ENCODE data around the gene PPP4R3A.
"Not testable (repeated sequence)": the region's sequence is repeated elsewhere in the genome, so short reads cannot be mapped to it uniquely, and the experiment has no call there.

PPP4R3A gene

GRCh38 chr14:91506226-91506625 is 3.9 kb downstream of the PPP4R3A start:
- in situ Hi-C loops (cut with MboI; ENCODE audit: low sequenced_read_pairs), result no loop called here

GRCh38 chr14:91503000-91503504 is 7.1 kb downstream of the PPP4R3A start:
- in situ Hi-C loops (cut with MboI; ENCODE audit: low sequenced_read_pairs), result no loop called here

GRCh38 chr14:91501951-91502930 is 7.9 kb downstream of the PPP4R3A start:
- in situ Hi-C loops (cut with MboI; ENCODE audit: low sequenced_read_pairs), result no loop called here

GRCh38 chr14:91501348-91501747 is 8.8 kb downstream of the PPP4R3A start:
- in situ Hi-C loops (cut with MboI; ENCODE audit: low sequenced_read_pairs), result no loop called here

- in situ Hi-C loops (cut with MboI; ENCODE audit: low sequenced_read_pairs), result no loop called here
Observed at GRCh38 chr14:91496790-91497189, 13.3 kb downstream of the PPP4R3A start.

- in situ Hi-C loops (cut with MboI; ENCODE audit: low sequenced_read_pairs), result not testable (repeated sequence)
Observed at GRCh38 chr14:91494392-91495065, 15.6 kb downstream of the PPP4R3A start.

GRCh38 chr14:91493169-91493568 is 16.9 kb downstream of the PPP4R3A start:
- in situ Hi-C loops (cut with MboI; ENCODE audit: low sequenced_read_pairs), result no loop called here

- in situ Hi-C loops (cut with MboI; ENCODE audit: low sequenced_read_pairs), result no loop called here
Observed at GRCh38 chr14:91484744-91485143, 25.4 kb downstream of the PPP4R3A start.

GRCh38 chr14:91484186-91484585 is 25.9 kb downstream of the PPP4R3A start:
- in situ Hi-C loops (cut with MboI; ENCODE audit: low sequenced_read_pairs), result no loop called here

GRCh38 chr14:91482263-91483013 is 27.7 kb downstream of the PPP4R3A start:
- in situ Hi-C loops (cut with MboI; ENCODE audit: low sequenced_read_pairs), result no loop called here

GRCh38 chr14:91477388-91477787 is 32.7 kb downstream of the PPP4R3A start:
- in situ Hi-C loops (cut with MboI; ENCODE audit: low sequenced_read_pairs), result no loop called here

- in situ Hi-C loops (cut with MboI; ENCODE audit: low sequenced_read_pairs), result no loop called here
Observed at GRCh38 chr14:91473046-91473445, 37.1 kb downstream of the PPP4R3A start.

GRCh38 chr14:91470216-91470615 is 39.9 kb downstream of the PPP4R3A start:
- in situ Hi-C loops (cut with MboI; ENCODE audit: low sequenced_read_pairs), result no loop called here

- in situ Hi-C loops (cut with MboI; ENCODE audit: low sequenced_read_pairs), result no loop called here
Observed at GRCh38 chr14:91466192-91466591, 43.9 kb downstream of the PPP4R3A start.

GRCh38 chr14:91464615-91465205 is 45.4 kb downstream of the PPP4R3A start:
- in situ Hi-C loops (cut with MboI; ENCODE audit: low sequenced_read_pairs), result no loop called here

- in situ Hi-C loops (cut with MboI; ENCODE audit: low sequenced_read_pairs), result no loop called here
Observed at GRCh38 chr14:91458612-91459011, 51.5 kb downstream of the PPP4R3A start.

GRCh38 chr14:91456283-91456682 is 53.8 kb downstream of the PPP4R3A start:
- in situ Hi-C loops (cut with MboI; ENCODE audit: low sequenced_read_pairs), result no loop called here

- in situ Hi-C loops (cut with MboI; ENCODE audit: low sequenced_read_pairs), result no loop called here
Observed at GRCh38 chr14:91454580-91454979, 55.5 kb downstream of the PPP4R3A start.

GRCh38 chr14:91454155-91454554 is 56.0 kb downstream of the PPP4R3A start:
- in situ Hi-C loops (cut with MboI; ENCODE audit: low sequenced_read_pairs), result no loop called here

- in situ Hi-C loops (cut with MboI; ENCODE audit: low sequenced_read_pairs), result no loop called here
Observed at GRCh38 chr14:91453744-91454143, 56.4 kb downstream of the PPP4R3A start.

Measured in hTERT RPE-1 (cell line).